Spinal cord (tissue), 10 donors: ENCODE measurements around the gene PRDM16. TPM values are rescaled to one million over a fixed set of nuclear protein-coding genes. Genes with fewer than 3 reads are reported as not detected.
A peak's percentile ranks its signal among the peaks of the same experiment; 100 is the strongest.
"Not testable (repeated sequence)": the region's sequence is repeated elsewhere in the genome, so short reads cannot be mapped to it uniquely, and the experiment has no call there.

ENCODE experiments used
- DNase-seq, 6 donors: peaks; one replicate each; pipeline versions ENCODE4 v3.0.0 to v3.0.0-alpha.2; 2013 to 2015; ENCODE audit warnings: low spot score in 6 of 6, low read depth in 4 of 6
- H3K27ac ChIP-seq: one replicate; pipeline ENCODE4 v1.5.1; 2013; ENCODE audit warnings: low read depth, low read length, control low read depth
- H3K27me3 ChIP-seq: one replicate; pipeline ENCODE4 v1.6.1; 2013; ENCODE audit warnings: low read length; ENCODE audit not compliant: control insufficient read depth, insufficient read depth
- H3K36me3 ChIP-seq: one replicate; pipeline ENCODE4 v1.6.1; 2013; ENCODE audit warnings: low read length; ENCODE audit not compliant: control insufficient read depth, insufficient read depth
- H3K4me1 ChIP-seq: one replicate; pipeline ENCODE4 v1.6.1; 2013; ENCODE audit warnings: low read length; ENCODE audit not compliant: control insufficient read depth, insufficient read depth
- H3K4me3 ChIP-seq: one replicate; pipeline ENCODE4 v1.5.1; 2013; ENCODE audit warnings: low read depth, low read length, control low read depth
- H3K9me3 ChIP-seq: one replicate; pipeline ENCODE4 v1.6.1; 2013; ENCODE audit warnings: low read length; ENCODE audit not compliant: control insufficient read depth, insufficient read depth
- WGBS: methylation state at CpG from one replicate; pipeline ENCODE4 v1.1.5; 2013; ENCODE audit warnings: missing lambda C conversion rate; ENCODE audit not compliant: insufficient coverage; 5-methylcytosine and 5-hydroxymethylcytosine counted together
- polyA plus RNA-seq, 2 donors: library from polyadenylated mRNA; unstranded; fragments of 120-200 nt; gene quantifications; one replicate each; pipeline ENCODE4 v1.2.1, GENCODE V29; 2013; ENCODE audit not compliant: insufficient read length in 2 of 2
- total RNA-seq, 2 donors: library from RNA; depleted of rRNA in 1 of 2; stranded (reverse); fragments of 120-200 nt in 1 of 2; fragments of >200 nt in 1 of 2; gene quantifications; one replicate each; pipeline versions ENCODE4 v1.2.3 to v1.2.4, GENCODE V29; 2013 to 2014
- donor health status: healthy.

The PRDM16 gene
- total and polyA plus RNA-seq, 4 donors = 6.1 to 8.3 (median 7.3) TPM

DNA sequence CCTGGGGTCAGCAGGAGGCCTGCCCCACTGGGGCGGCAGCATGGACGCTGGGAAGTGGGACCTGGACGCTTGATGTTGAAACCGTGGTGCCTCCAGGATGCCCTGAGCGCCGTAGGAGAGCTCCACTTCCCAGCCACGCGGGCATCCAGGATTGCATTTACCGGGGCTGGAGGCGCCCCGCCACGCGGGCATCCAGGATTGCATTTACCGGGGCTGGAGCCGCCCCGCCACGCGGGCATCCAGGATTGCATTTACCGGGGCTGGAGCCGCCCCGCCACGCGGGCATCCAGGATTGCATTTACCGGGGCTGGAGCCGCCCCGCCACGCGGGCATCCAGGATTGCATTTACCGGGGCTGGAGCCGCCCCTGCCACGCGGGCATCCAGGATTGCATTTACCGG lies 218.1 kb downstream of the PRDM16 start:
- H3K27me3 ChIP-seq = peaks cover 11% of the 10 kb centered on the region
- WGBS = 92% methylated on average over 18 of the region's 33 CpGs

DNA sequence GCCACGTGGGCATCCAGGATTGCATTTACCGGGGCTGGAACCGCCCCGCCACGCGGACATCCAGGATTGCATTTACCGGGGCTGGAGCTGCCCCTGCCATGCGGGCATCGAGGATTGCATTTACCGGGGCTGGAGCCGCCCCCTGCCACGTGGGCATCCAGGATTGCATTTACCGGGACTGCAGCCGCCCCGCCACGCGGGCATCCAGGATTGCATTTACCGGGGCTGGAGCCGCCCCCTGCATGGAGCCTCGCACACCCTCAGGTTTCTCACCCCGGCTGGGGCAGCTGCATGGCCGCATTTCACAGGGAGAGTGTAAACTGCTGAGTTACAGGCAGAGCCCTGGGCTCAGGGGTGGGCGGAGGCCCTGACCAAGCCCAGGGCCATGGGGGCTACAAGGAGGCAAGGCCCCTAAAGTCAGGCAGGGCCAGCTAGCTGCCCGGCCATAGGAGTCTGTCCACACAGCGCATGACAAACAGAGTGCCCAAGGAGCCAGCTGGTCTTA lies 218.7 kb downstream of the PRDM16 start:
- WGBS = 91% methylated on average over 23 of the region's 25 CpGs
- Histone ChIP-seq H3K4me1 (peaks cover 37% of the 10 kb centered on the region), H3K4me3 (no peak overlapping the region), H3K27ac (no peak overlapping the region), H3K27me3 (peaks cover 9% of the 10 kb centered on the region), H3K36me3 (peaks cover 32% of the 10 kb centered on the region), H3K9me3 (no peaks in the 10 kb centered on the region)
- DNase-seq = no peak

More for the DNA sequence above, 218.1 kb downstream of the PRDM16 start:
- not testable (repeated sequence) for DNase-seq, H3K4me3 ChIP-seq, H3K9me3 ChIP-seq, H3K27ac ChIP-seq
- H3K4me1 ChIP-seq = peaks cover 43% of the 10 kb centered on the region
- H3K36me3 ChIP-seq = peaks cover 32% of the 10 kb centered on the region

DNA sequence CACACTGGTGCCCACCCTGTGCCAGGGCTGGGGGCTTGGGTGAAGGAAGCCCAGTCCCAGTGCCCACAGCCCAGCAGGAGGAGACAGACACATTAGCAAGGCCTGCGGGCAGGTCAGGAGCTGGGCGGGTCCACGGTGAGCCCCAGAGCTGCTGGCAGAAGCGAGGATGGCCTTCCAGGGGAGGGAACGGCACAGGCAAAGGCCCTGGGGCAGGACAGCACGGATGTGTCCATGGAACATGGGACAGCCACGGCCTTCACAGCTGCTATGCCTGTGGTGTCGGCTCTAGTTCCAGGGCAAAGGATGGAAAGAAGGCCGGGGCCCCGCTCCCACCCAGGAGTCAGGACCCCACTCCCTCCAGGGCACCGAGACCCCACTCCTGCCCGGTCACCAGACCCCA lies 220.5 kb downstream of the PRDM16 start:
- Histone ChIP-seq H3K36me3 (peaks cover 34% of the 10 kb centered on the region), H3K4me3 (no peak overlapping the region), H3K4me1 (peaks cover 31% of the 10 kb centered on the region), H3K27ac (no peak overlapping the region), H3K27me3 (peaks cover 8% of the 10 kb centered on the region), H3K9me3 (no peaks in the 10 kb centered on the region)
- DNase-seq = no peak
- 96% methylated on average over 12 of the region's 12 CpGs for WGBS

DNA sequence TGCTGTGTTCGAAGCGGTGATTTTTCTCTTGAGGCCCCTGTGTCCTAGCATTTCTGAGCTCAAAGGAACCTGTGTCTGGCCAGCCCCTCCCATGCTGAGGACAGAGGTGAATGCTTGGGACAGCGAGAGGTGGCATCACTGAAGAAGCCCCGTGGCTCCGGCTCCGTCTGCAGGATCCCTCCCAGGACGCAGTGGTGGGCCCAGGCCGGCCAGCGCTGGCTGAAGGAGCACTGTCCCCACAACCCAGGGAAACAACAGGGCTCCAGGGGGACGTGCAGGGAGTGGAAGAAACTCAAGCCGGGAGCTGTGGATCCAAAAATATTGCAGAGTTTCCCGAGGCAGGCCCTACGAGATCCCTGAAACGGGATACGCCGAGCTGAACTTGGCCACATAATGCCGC lies 221.4 kb downstream of the PRDM16 start:
- Histone ChIP-seq H3K27me3 (peaks cover 6% of the 10 kb centered on the region), H3K9me3 (no peaks in the 10 kb centered on the region), H3K27ac (no peak overlapping the region), H3K4me1 (peaks cover 27% of the 10 kb centered on the region), H3K36me3 (peaks cover 29% of the 10 kb centered on the region), H3K4me3 (no peak overlapping the region)
- no peak for DNase-seq
- 81% methylated on average over 17 of the region's 17 CpGs for WGBS

DNA sequence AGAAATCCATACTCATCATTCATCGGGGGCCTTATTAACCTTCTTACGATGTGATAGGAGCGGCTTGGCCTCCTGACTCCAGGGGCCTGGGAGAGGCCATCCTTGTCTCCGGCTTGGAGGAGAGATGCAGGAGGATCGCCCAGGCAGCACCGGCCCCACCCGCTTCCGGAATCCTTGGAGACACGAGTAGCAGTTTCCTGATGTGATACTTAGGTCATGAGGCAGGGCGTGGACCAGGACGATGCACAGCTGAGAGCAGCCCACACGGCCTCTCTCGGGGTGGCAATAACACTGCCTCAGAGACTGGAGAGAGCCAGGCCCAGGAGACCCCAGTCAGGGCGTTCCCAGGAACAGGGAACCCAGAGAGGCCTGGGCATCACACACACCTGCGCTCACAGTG lies 221.9 kb downstream of the PRDM16 start:
- WGBS = 80% methylated on average over 14 of the region's 15 CpGs
- peaks cover 27% of the 10 kb centered on the region for H3K4me1 ChIP-seq
- H3K4me3 ChIP-seq = no peak overlapping the region
- H3K27me3 ChIP-seq = peaks cover 6% of the 10 kb centered on the region
- no peak overlapping the region for H3K27ac ChIP-seq
- H3K9me3 ChIP-seq = no peaks in the 10 kb centered on the region
- no peak for DNase-seq
- peaks cover 28% of the 10 kb centered on the region for H3K36me3 ChIP-seq

DNA sequence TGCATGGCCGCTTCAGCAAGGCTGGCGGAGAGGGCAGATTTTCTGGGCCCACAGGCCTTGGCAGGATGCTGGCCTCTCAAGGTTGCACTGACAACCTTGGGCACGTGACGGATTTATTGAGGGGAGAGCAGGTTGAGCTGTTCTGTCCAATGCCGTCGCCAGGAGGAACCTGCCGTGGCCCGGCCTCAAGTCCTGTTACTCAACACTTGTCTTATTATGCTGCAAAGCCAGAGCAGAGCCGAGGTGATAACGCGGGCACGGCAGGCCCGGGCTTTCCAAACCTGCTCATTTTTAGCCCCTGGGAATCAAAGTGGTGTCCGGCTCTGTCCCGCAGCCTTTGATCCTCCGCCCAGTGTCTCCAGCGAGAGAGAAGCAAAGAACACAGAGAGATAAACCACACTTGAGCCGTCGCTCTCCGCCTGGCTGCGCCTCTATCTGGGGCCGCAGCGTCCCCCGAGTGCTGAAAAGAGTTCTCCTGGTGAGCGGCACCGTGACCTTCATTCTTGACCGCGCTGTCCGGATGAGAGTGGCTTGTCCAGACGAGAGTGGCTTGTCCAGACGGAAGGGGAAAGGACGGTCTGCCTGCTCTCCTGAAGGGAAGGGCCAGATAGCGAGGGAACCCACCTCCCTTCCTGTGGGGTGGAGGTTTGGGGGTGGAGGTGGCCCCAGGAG lies 223.2 kb downstream of the PRDM16 start:
- Histone ChIP-seq H3K27me3 (peaks cover 6% of the 10 kb centered on the region), H3K27ac (no peak overlapping the region), H3K36me3 (peaks cover 26% of the 10 kb centered on the region), H3K9me3 (no peaks in the 10 kb centered on the region), H3K4me3 (no peak overlapping the region), H3K4me1 (peaks cover 32% of the 10 kb centered on the region)
- DNase-seq = no peak
- 89% methylated on average over 32 of the region's 33 CpGs for WGBS

DNA sequence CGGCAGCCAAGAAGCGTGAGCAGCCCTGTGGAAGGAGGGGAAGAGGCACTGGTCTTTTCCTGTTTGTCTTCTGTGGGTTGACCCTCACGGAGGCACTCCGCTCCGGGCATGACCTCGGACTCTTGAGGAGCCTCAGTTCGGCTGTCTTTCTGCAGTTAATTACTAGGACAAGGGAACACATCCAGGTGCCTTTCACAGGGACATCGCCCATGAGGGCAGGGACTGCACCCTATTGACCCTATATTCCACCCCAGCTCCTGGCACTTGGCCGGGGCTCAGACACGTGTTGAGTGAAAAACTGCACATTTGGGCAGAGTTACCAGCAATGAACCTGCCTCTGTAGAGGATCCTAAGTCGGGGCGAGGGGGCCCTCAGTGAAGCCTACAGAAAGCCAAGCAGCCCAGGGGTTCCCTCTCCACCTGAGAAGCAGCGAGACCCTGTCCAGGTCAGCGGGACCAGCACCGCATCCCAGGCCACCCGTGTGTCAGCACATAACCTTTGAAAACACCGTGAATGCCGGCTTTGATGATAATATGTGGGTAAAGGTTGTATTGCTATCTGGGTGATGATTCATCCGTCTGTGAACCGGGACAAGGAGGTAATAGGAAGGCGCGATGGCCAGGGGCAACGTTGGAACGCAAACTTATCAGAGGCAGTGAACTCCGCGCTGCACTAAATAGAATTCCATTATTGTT lies 224.0 kb downstream of the PRDM16 start:
- no peak for DNase-seq
- no peaks in the 10 kb centered on the region for H3K9me3 ChIP-seq
- H3K4me3 ChIP-seq = no peak overlapping the region
- peaks cover 22% of the 10 kb centered on the region for H3K36me3 ChIP-seq
- H3K27me3 ChIP-seq = peaks cover 6% of the 10 kb centered on the region
- peaks cover 33% of the 10 kb centered on the region for H3K4me1 ChIP-seq
- no peak overlapping the region for H3K27ac ChIP-seq
- 95% methylated on average over 12 of the region's 26 CpGs for WGBS

DNA sequence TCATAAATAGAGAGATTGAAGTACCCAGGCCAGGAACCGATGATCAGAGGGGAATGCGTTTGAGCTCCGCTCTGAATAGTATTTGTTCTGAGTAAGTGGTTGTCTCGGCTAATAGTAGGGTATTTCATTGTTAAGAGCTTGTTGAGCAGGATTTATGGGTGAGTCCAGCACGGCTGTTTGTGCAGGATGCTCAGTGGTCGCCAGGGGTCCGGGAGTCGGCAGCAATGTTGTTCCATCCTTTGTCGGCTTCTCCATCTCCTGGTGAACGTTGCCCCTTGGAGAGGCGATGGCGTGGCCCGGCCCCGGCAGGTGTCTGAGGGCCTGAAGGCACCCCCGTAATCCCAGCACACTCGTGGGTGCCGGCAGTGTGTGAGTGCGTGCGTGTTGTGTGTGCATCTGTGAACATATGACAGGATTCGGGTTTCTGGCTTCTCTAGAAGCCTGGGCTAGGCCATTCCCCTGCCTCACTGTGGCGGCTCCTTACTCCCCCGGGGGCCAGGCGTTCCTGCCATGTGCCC lies 224.6 kb downstream of the PRDM16 start:
- peaks cover 6% of the 10 kb centered on the region for H3K27me3 ChIP-seq
- H3K4me1 ChIP-seq = peaks cover 32% of the 10 kb centered on the region
- peaks cover 16% of the 10 kb centered on the region for H3K36me3 ChIP-seq
- H3K4me3 ChIP-seq = no peak overlapping the region
- H3K27ac ChIP-seq = no peak overlapping the region
- DNase-seq = peak in 1 of 6 donors; percentile 62
- WGBS = 47% methylated on average over 23 of the region's 23 CpGs
- no peaks in the 10 kb centered on the region for H3K9me3 ChIP-seq

DNA sequence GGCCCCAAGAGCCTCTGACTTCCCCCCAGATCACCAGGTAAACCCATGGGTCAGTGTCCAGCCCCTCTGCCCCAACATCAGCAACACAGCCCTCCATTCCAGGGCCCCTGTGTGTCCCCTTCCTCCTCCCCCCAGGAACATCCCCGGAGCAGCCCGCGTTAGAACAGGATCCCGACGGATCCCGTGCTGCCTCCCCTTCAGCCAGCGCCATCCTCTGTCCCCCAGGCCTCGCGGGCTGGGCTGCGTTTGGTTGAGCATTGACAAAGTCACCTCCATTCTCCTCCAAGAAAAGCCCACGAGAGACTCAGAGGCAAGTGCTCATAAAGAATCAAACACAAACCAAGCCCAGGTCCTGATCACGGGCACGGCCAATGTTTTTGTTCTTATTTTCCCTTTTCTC lies 225.4 kb downstream of the PRDM16 start:
- Histone ChIP-seq H3K27me3 (peaks cover 6% of the 10 kb centered on the region), H3K27ac (no peak overlapping the region)
- WGBS = 93% methylated on average over 13 of the region's 13 CpGs

More for the DNA sequence above, 225.4 kb downstream of the PRDM16 start:
- no peak for DNase-seq
- H3K4me3 ChIP-seq = no peak overlapping the region
- peaks cover 32% of the 10 kb centered on the region for H3K4me1 ChIP-seq
- peaks cover 9% of the 10 kb centered on the region for H3K36me3 ChIP-seq
- H3K9me3 ChIP-seq = no peaks in the 10 kb centered on the region
